Putamen (tissue), 1 donor: ENCODE data around the gene TIPIN.
A peak's percentile ranks its signal among the peaks of the same experiment; 100 is the strongest.
"Not testable (repeated sequence)": the region's sequence is repeated elsewhere in the genome, so short reads cannot be mapped to it uniquely, and the experiment has no call there.

Source experiments
- DNase-seq: peaks from one replicate; pipeline ENCODE4 v3.0.0-alpha.2; 2016; ENCODE audit warnings: low spot score

TIPIN gene, protein sequence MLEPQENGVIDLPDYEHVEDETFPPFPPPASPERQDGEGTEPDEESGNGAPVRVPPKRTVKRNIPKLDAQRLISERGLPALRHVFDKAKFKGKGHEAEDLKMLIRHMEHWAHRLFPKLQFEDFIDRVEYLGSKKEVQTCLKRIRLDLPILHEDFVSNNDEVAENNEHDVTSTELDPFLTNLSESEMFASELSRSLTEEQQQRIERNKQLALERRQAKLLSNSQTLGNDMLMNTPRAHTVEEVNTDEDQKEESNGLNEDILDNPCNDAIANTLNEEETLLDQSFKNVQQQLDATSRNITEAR

GRCh38 chr15:66356359-66357236 is at the start of gene TIPIN:
TIPIN (minus strand) TSS chr15:66356685; CDS start chr15:66352947, 3,738 bp downstream.
- peak; percentile 84 for DNase-seq

- DNase-seq = no peak
Measured at GRCh38 chr15:66405615-66406014, 49.1 kb upstream of the TIPIN start.

DNA sequence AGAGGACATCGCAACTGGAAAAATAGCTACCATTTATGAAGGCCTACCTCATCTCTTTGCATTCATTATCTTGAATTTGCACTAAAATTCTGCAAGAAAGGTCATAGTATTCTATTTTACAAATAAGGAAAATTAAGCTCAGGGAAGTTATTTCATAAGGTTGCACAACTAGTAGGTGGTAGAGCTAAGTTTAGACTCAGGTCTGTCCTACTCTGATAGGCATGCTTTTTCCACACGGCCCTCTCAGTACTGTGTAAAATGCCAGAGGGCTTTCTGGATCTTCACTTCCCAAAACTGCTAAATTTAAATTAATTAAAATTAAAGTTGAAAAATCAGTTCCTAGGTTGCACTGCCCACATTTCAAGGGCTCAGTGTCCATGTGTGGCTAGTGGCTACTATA is 48.5 kb upstream of the TIPIN start:
- no peak for DNase-seq

- DNase-seq = no peak
Measured at GRCh38 chr15:66404532-66404931, 48.0 kb upstream of the TIPIN start.

GRCh38 chr15:66404122-66404521 is 47.6 kb upstream of the TIPIN start:
- DNase-seq = no peak

- peak; percentile 63 for DNase-seq
Measured at GRCh38 chr15:66403323-66403722, 46.8 kb upstream of the TIPIN start.

GRCh38 chr15:66402761-66403284 is 46.3 kb upstream of the TIPIN start:
- no peak for DNase-seq

DNA sequence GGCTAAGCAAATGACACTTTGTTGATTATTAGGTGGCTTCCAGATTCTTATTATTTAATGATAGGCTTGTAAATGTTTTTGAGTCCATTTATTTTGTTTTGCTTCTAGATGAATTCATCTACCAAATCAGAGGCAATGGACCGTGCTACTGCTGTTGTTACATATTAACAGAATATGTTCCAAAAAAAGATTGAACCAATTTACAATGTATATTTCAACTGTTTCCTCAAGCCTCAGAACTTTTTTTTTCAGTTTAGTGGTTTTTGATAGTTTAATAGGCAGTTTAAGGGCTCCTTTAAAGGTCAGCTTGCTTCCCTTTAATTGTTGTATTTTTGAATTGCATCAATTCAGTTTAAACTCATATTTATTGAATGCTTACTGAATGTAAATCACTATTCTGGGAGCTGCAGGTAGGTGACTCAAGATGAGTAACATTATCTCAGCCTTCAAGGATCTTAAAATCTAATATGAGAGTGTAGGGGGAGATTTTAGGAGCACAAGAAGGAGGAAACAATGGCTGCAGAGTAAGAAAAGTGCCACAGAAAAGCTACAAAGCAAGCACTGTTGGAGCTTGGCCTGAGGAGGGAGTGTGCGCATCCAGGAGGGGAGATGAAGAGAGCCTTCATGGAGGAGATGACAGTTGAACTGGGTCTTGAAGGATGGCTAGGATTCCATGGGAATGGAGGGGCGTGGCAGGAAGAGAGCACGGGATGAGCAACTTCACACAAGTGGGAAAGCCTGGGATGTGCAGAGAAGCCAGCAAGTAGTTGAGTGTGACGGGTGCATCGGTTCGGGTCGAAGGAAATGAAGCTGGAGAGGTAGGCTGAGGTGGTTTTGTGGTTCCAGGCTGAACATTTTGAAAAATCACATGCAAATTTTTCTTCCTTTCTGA is 44.9 kb upstream of the TIPIN start:
- DNase-seq = no peak

GRCh38 chr15:66400351-66400774 is 43.9 kb upstream of the TIPIN start:
- DNase-seq = no peak

GRCh38 chr15:66399276-66399675 is 42.8 kb upstream of the TIPIN start:
- no peak for DNase-seq

GRCh38 chr15:66394915-66395314 is 38.4 kb upstream of the TIPIN start:
- DNase-seq = no peak

DNA sequence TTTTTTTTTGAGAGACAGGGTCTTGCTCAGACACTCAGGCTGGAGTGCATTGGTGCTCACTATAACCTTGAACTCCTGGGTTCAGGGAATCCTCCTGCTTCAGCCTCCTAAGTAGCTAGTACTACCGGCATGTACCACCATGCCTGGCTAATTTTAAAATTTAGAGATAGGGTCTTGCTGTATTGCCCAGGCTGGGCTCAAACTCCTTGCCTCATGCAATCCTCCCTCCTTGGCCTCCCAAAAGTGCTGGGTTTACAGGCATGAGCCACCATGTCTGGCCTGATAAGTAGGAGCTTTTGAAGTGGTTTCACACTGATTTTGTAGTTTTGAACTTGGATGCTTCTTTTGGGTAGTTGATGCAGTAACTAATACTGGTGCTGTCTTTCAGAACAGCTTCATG is 38.0 kb upstream of the TIPIN start:
- DNase-seq = no peak

- DNase-seq = not testable (repeated sequence)
Measured at GRCh38 chr15:66393037-66393436, 36.6 kb upstream of the TIPIN start.

DNA sequence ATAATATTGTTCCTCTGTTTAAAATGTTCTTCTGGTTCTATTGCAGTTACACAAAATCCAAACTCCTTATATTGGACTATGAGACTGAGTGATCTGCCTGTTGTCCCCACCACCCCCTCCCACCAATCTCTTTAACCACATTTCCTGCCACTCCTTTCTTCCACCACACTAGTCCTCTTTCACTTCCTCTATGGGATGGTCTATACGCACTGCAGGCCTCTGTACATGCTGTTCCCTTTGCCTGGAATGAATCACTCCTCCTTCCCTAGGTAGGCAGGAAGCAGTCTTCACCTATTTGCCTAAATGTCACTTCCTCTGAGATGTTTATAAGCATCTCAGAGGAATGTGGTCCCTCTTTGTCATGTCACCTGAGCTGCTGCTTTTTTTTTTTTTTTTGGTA is 34.2 kb upstream of the TIPIN start:
- DNase-seq = no peak

GRCh38 chr15:66389859-66390381 is 33.4 kb upstream of the TIPIN start:
- no peak for DNase-seq

GRCh38 chr15:66389098-66389858 is 32.8 kb upstream of the TIPIN start:
- DNase-seq = no peak

DNA sequence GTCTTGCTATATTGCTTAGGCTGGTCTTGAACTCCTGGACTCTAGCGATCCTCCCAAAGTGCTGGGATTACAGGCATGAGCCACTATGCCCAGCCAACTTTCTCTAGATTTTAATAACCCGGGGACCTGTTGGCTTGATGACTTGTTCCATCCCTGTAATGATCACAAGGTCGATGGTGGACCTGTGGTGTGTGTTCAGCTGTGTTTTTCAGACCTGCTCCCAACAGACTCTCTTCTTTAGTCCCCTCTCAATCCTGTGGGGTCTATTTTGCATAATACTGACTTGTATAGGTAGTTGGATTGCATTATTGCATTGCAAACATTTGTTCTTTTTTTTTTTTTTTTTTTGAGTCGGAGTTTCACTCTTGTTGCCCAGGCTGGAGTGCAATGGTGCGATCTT is 32.1 kb upstream of the TIPIN start:
- no peak for DNase-seq

DNA sequence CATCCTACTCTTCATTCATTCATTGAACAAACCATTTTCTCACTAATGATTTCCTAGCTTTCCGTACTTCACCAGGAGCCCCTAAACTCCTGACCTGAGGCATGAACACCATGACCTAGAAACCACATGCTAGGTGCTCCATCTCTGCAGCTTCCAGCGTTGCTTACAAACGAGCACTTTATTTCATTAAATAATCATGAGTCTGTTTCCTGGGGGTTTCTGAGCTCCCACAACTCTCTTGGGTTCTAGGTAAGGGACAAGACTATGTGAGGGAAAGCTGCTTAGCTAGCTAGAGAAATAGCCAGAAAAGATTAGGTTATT is 31.5 kb upstream of the TIPIN start:
- DNase-seq = no peak

DNA sequence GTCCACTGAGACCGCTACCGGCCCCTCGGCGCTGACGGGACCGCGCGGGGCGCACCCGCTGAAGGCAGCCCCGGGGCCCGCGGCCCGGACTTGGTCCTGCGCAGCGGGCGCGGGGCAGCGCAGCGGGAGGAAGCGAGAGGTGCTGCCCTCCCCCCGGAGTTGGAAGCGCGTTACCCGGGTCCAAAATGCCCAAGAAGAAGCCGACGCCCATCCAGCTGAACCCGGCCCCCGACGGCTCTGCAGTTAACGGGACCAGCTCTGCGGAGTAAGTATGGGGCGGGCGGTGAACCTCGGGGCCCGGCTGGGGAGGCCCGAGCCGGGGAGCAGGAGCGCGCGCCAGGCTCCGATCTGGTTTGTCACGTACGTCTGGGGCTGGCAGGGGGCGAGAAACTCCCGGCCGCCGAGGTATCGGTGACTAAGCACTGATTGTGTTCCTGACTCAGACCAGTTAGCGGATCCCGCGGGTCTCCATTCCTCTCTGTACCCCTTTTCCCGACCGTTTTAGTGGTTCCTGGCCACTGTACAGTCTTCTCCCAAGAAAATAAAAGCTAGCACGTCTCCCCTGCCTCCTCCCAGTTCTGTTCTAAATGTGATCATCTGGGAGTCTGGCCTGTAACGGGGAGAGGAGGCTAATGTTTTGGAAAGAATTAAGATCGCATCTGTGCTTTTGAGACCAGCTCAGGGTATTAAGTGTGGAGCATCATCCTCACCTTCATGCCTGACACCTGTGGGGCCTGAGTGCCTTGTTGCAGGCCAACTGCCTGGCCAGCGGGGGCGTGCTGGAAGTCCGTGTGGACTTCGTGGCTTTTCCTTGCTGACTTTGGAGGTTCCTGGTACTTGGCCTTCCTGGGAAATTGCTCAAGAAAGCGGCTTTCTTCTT is 30.9 kb upstream of the TIPIN start:
- no peak for DNase-seq
